GM19467 (cell line): ENCODE results near the gene DSG2.

ENCODE experiments used
- ATAC-seq: cut with Tn5 transposase; IDR thresholded peaks from one replicate; pipeline ENCODE4 v1.9.1; 2021; ENCODE audit warnings: mild to moderate bottlenecking, moderate library complexity; ENCODE audit not compliant: unreplicated experiment

DSG2 gene

GRCh38 chr18:31551883-31552282 is 53.9 kb downstream of the DSG2 start:
- ATAC-seq, result no peak

- ATAC-seq, result no peak
These were observed 55.8 kb downstream of the DSG2 start for GRCh38 chr18:31553800-31554199.

GRCh38 chr18:31554776-31555175 is 56.8 kb downstream of the DSG2 start:
- ATAC-seq, result no peak

GRCh38 chr18:31555971-31556747 is 58.2 kb downstream of the DSG2 start:
- ATAC-seq, result peak; percentile 70

GRCh38 chr18:31557446-31557845 is 59.5 kb downstream of the DSG2 start:
- no peak for ATAC-seq

- no peak for ATAC-seq
These were observed 60.6 kb downstream of the DSG2 start for GRCh38 chr18:31558567-31558966.

GRCh38 chr18:31562726-31563125 is 64.7 kb downstream of the DSG2 start:
- no peak for ATAC-seq

- ATAC-seq, result no peak
These were observed 65.8 kb downstream of the DSG2 start for GRCh38 chr18:31563778-31564177.

- ATAC-seq, result no peak
These were observed 67.4 kb downstream of the DSG2 start for GRCh38 chr18:31565345-31565744.

GRCh38 chr18:31565782-31566512 is 68.0 kb downstream of the DSG2 start:
- ATAC-seq, result no peak

- ATAC-seq, result no peak
These were observed 68.8 kb downstream of the DSG2 start for GRCh38 chr18:31566576-31567306.

GRCh38 chr18:31572368-31572767 is 74.4 kb downstream of the DSG2 start:
- no peak for ATAC-seq

GRCh38 chr18:31573051-31573450 is 75.1 kb downstream of the DSG2 start:
- no peak for ATAC-seq

- ATAC-seq, result no peak
These were observed 76.4 kb downstream of the DSG2 start for GRCh38 chr18:31574359-31574758.

GRCh38 chr18:31575515-31576257 is 77.7 kb downstream of the DSG2 start:
- no peak for ATAC-seq

GRCh38 chr18:31576670-31577069 is 78.7 kb downstream of the DSG2 start:
- ATAC-seq, result peak; percentile 60

- ATAC-seq, result no peak
These were observed 79.2 kb downstream of the DSG2 start for GRCh38 chr18:31577195-31577594.

- ATAC-seq, result no peak
These were observed 80.1 kb downstream of the DSG2 start for GRCh38 chr18:31578126-31578525.

- ATAC-seq, result no peak
These were observed 81.4 kb downstream of the DSG2 start for GRCh38 chr18:31579375-31579774.

GRCh38 chr18:31581498-31582197 is 83.7 kb downstream of the DSG2 start:
- no peak for ATAC-seq
